Nephron progenitor cell (in vitro differentiated cells): Measurements from ENCODE around the gene PRPF38A.

Experiments used
- DNase-seq: peaks from one replicate; pipeline ENCODE4 v3.0.0; 2021
- H3K27ac Mint-ChIP-seq: 2 replicates; pipeline ENCODE4 v1.8.0; 2021; ENCODE audit warnings: mild to moderate bottlenecking, moderate library complexity, mixed read lengths
- H3K27me3 Mint-ChIP-seq: 2 replicates; pipeline ENCODE4 v1.8.0; 2021; ENCODE audit warnings: mild to moderate bottlenecking, low read depth, mixed read lengths; ENCODE audit not compliant: poor library complexity
- H3K36me3 Mint-ChIP-seq: 2 replicates; pipeline ENCODE4 v1.8.0; 2021; ENCODE audit warnings: low read depth, mixed read lengths
- H3K4me1 Mint-ChIP-seq: 2 replicates; pipeline ENCODE4 v1.8.0; 2021; ENCODE audit warnings: mixed read lengths
- H3K4me3 Mint-ChIP-seq: 2 replicates; pipeline ENCODE4 v1.8.0; 2021; ENCODE audit warnings: mild to moderate bottlenecking, moderate library complexity, mixed read lengths
- H3K9me3 Mint-ChIP-seq: 2 replicates; pipeline ENCODE4 v1.8.0; 2021; ENCODE audit warnings: mild to moderate bottlenecking, moderate library complexity, mixed read lengths
- TF ChIP-seq, protein P1 (sequence below): fragments of 200-600 bp; sonication (generic); IDR thresholded peaks from 2 replicates; pipeline ENCODE4 v1.5.0; 2021; ENCODE audit warnings: antibody characterized with exemption

Gene PRPF38A

DNA sequence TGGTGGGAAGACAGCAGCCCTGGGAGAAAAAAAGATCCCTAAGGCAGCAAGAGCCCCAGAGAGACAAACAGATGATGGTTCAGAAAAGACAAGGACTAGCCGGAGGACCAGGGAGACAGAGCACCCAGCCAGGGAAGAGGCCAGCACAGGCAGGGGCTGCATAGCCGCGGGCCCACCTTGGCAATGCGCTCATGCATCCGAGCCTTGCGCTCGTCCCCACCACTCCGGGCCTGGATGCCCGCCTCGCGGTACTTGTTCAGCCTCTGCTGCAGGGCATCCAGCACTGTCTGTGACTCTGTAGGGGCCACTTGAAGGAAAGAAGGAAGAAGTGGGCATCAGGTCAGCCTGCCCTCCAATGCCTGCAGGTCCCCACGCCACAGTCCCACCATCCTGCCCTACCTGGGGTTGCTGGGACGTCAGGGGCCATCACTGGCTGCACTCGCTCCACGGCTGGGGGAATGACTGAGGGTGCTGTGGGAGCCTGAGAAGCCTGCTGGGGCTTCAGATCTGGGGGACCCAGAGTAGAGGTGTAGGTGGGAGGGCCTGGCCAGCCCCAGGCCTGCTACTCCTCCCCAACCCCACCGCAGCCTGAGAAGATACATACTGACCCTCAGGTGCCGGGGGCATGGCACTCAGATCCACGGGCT, 45.4 kb upstream of the PRPF38A start:
- DNase-seq: no peak
- TF ChIP-seq, protein P1, sequence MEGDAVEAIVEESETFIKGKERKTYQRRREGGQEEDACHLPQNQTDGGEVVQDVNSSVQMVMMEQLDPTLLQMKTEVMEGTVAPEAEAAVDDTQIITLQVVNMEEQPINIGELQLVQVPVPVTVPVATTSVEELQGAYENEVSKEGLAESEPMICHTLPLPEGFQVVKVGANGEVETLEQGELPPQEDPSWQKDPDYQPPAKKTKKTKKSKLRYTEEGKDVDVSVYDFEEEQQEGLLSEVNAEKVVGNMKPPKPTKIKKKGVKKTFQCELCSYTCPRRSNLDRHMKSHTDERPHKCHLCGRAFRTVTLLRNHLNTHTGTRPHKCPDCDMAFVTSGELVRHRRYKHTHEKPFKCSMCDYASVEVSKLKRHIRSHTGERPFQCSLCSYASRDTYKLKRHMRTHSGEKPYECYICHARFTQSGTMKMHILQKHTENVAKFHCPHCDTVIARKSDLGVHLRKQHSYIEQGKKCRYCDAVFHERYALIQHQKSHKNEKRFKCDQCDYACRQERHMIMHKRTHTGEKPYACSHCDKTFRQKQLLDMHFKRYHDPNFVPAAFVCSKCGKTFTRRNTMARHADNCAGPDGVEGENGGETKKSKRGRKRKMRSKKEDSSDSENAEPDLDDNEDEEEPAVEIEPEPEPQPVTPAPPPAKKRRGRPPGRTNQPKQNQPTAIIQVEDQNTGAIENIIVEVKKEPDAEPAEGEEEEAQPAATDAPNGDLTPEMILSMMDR: no peak
- H3K36me3 Mint-ChIP-seq: peaks cover 60% of the 10 kb centered on the region
- H3K4me1 Mint-ChIP-seq: peaks cover 5% of the 10 kb centered on the region
- H3K4me3 Mint-ChIP-seq: no peak overlapping the region
- H3K27ac Mint-ChIP-seq: no peak overlapping the region
- H3K9me3 Mint-ChIP-seq: no peaks in the 10 kb centered on the region
- no peaks in the 10 kb centered on the region for H3K27me3 Mint-ChIP-seq

DNA sequence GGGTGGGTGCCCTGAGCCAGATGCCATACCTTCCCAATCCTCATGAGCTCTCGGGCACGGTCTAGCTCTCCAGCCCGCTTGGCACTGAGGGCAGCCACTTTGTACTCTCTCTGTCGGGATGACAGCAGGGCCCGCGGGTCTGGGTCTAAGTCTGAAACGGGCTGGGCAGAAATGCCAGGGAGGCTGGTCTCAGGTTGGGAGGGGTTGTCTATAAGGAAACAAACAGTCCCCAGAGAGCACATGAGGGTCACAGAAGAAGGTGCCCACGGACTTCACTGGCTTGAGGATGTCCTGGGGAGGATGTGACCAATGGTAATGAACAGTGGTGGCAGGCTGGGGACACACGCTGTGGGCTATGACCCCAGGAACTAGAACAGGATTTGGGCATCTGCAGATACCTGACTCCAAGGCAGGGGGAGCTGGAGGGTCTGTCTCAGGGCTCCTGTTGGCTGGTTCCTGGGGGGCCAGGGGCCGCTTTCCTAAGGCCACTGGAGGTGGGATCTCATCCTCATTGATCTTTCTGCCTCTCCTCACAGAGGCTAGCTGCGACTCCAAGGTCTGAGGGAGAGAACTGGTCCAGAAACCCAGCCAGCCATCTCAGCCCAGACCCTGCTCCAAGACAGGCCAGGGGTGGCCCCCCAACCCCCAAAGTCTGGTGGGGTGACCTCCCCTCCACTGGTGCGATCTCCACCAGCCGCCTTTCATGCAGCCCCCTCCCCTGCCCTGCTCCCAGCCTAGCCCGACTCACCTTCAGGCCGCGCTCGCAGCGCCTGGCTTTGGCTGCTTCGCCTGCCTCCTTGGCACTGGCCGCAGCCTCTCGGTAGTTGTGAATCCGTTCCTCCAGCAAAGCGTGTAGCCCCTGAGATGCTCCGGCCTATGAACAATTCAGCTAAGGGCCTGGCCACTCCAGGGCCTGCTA, 44.5 kb upstream of the PRPF38A start:
- H3K27ac Mint-ChIP-seq: no peak overlapping the region
- H3K4me3 Mint-ChIP-seq: no peak overlapping the region
- peaks cover 14% of the 10 kb centered on the region for H3K4me1 Mint-ChIP-seq
- H3K27me3 Mint-ChIP-seq: no peaks in the 10 kb centered on the region
- H3K9me3 Mint-ChIP-seq: no peaks in the 10 kb centered on the region
- TF ChIP-seq, protein P1: no peak
- DNase-seq: no peak
- H3K36me3 Mint-ChIP-seq: peaks cover 53% of the 10 kb centered on the region

DNA sequence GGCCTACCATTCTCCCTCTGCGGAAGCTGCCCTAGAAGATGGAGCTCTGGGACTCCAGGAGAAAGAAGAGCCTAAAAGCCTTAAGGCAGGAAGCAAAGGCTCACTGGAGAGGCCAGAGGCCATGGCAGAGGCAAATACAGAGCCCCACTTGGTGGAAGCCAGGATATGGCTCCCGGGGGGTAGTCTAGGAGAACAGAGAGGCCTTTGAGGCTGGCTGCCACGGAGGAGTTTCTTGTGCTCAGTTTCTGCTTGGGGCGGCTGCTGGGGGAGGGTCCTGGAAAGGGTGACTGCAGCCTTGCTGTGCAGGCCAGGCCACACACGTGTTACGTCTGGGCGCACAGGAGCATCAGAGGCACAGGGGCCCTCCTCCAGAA, 43.8 kb upstream of the PRPF38A start:
- H3K36me3 Mint-ChIP-seq: peaks cover 47% of the 10 kb centered on the region

DNA sequence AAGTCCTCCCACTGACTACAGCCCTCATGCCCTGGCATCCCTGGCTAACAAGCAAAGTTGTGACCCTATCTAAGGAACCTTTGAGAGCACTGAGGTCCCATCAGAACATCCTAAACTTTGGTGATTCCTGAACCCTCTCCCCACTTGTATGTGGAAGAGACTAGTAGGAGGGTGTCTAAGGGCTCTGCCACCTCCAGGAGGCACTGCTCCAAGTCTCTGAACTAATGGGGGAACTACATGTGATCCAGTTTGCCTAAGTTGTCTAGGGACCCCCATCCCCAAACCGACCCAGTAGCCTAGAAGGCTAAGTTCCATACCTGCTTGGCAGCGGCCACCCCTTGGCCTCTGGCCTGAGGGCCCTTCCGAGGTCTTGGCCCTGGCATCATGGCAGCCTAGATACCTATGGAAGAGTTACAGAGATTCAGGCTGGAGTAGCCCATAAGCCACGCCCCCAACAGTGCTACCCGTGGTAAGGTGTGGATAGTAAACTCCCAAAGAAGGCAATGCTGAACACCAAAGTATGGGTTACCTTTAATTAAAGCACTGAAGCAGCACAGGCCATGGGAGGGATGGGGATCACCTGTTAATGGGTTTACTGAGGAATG, 40.1 kb upstream of the PRPF38A start:
- H3K27me3 Mint-ChIP-seq: peaks cover 10% of the 10 kb centered on the region
- no peak overlapping the region for H3K27ac Mint-ChIP-seq
- TF ChIP-seq, protein P1: no peak
- H3K4me1 Mint-ChIP-seq: peaks cover 42% of the 10 kb centered on the region
- no peak for DNase-seq
- peaks cover 23% of the 10 kb centered on the region for H3K36me3 Mint-ChIP-seq
- H3K9me3 Mint-ChIP-seq: no peaks in the 10 kb centered on the region
- peak overlapping the region; percentile 94 for H3K4me3 Mint-ChIP-seq

More for the DNA sequence above, 43.8 kb upstream of the PRPF38A start:
- peaks cover 18% of the 10 kb centered on the region for H3K4me1 Mint-ChIP-seq
- TF ChIP-seq, protein P1: no peak
- no peak for DNase-seq
- H3K27me3 Mint-ChIP-seq: peaks cover 4% of the 10 kb centered on the region
- no peak overlapping the region for H3K27ac Mint-ChIP-seq
- H3K9me3 Mint-ChIP-seq: no peaks in the 10 kb centered on the region
- H3K4me3 Mint-ChIP-seq: no peak overlapping the region

DNA sequence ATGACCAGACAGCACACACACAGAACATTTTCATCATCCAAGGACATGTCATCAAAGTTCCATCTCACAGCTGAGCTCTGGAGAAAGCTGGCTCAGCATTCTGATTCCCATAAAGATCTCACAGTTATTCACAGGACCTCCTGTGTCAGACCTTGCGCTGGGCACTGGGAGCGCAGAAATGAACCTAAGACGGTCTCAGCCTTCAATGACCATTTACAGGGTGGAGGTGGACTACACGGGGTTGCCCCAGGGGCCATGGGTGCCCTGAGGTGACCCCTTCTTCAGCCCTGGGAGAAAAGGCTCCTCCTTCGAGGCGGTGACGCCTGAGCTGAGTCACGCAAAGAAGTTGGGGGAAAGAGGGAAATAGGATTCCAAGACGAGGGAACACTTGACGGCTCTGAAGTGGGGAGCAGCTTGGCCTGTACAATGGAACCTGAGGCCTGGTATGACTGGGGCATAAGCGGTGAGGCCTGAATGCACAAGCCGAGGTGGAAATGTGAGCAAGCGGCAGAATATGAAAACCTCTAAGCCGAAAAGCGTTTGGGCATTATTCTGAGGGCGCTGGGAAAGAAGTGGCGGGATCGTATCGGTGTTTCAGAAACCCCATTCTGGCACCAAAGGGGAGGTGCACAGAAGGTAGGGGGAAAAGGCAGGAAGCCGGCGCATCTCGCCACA, 39.2 kb upstream of the PRPF38A start:
- Mint-ChIP-seq H3K9me3 (no peaks in the 10 kb centered on the region), H3K4me3 (peak overlapping the region; percentile 94), H3K36me3 (peaks cover 23% of the 10 kb centered on the region), H3K27me3 (peaks cover 10% of the 10 kb centered on the region), H3K4me1 (peaks cover 43% of the 10 kb centered on the region), H3K27ac (peak overlapping the region; percentile 96)
- TF ChIP-seq, protein P1: no peak
- DNase-seq: peak; percentile 29
